ENCODE measurements around the gene FBXO38. TPM values are rescaled to one million over a fixed set of nuclear protein-coding genes. Genes with fewer than 3 reads are reported as not detected.

FBXO38 gene
- total RNA-seq, 3 donors from 2014 or later = 50.6 to 80.9 (median 67.5) TPM

- H3K27me3 ChIP-seq = no peaks in the 10 kb centered on the region
- peaks cover 15% of the 10 kb centered on the region for H3K36me3 ChIP-seq
- no peak for DNase-seq (ENCODE audit: low spot score in 2 of 2)
- H3K4me1 ChIP-seq = no peaks in the 10 kb centered on the region
- TF ChIP-seq POLR2A (IDR thresholded peaks at IDR 0.05) = no peak
- no peak for TF ChIP-seq POLR2AphosphoS5 (IDR thresholded peaks at IDR 0.05)
- TF ChIP-seq CTCF (IDR thresholded peaks at IDR 0.05) = no peak
- no peak overlapping the region for H3K4me3 ChIP-seq
- intact Hi-C loops (cut with DNase I; ENCODE audit: low total_unique reads) = no loop called here
- no peaks in the 10 kb centered on the region for H3K9me3 ChIP-seq
- no peak overlapping the region for H3K27ac ChIP-seq
Observed at GRCh38 chr5:148418511-148418910, 34.8 kb downstream of the FBXO38 start.

- no peaks in the 10 kb centered on the region for H3K4me1 ChIP-seq
- intact Hi-C loops (cut with DNase I; ENCODE audit: low total_unique reads) = no loop called here
- peaks cover 37% of the 10 kb centered on the region for H3K36me3 ChIP-seq
- no peak overlapping the region for H3K27ac ChIP-seq
- H3K9me3 ChIP-seq = no peaks in the 10 kb centered on the region
- TF ChIP-seq POLR2AphosphoS5 (IDR thresholded peaks at IDR 0.05) = no peak
- no peak for TF ChIP-seq POLR2A (IDR thresholded peaks at IDR 0.05)
- no peak for TF ChIP-seq CTCF (IDR thresholded peaks at IDR 0.05)
- H3K27me3 ChIP-seq = no peaks in the 10 kb centered on the region
- no peak for DNase-seq (ENCODE audit: low spot score in 2 of 2)
- no peak overlapping the region for H3K4me3 ChIP-seq
Observed at GRCh38 chr5:148421661-148422060, 37.9 kb downstream of the FBXO38 start.

- intact Hi-C loops (cut with DNase I; ENCODE audit: low total_unique reads) = no loop called here
- DNase-seq (ENCODE audit: low spot score in 2 of 2) = no peak
- no peaks in the 10 kb centered on the region for H3K9me3 ChIP-seq
- H3K27ac ChIP-seq = no peak overlapping the region
- peaks cover 38% of the 10 kb centered on the region for H3K36me3 ChIP-seq
- TF ChIP-seq POLR2AphosphoS5 (IDR thresholded peaks at IDR 0.05) = no peak
- no peak for TF ChIP-seq CTCF (IDR thresholded peaks at IDR 0.05)
- no peak for TF ChIP-seq POLR2A (IDR thresholded peaks at IDR 0.05)
- H3K4me3 ChIP-seq = no peak overlapping the region
- H3K27me3 ChIP-seq = no peaks in the 10 kb centered on the region
- H3K4me1 ChIP-seq = no peaks in the 10 kb centered on the region
Observed at GRCh38 chr5:148425808-148426207, 42.0 kb downstream of the FBXO38 start.

GRCh38 chr5:148426514-148426913 lies 42.8 kb downstream of the FBXO38 start:
- H3K36me3 ChIP-seq = peaks cover 38% of the 10 kb centered on the region

More at GRCh38 chr5:148426514-148426913, 42.8 kb downstream of the FBXO38 start:
- H3K27me3 ChIP-seq = no peaks in the 10 kb centered on the region
- no peak overlapping the region for H3K27ac ChIP-seq
- H3K4me3 ChIP-seq = no peak overlapping the region
- H3K4me1 ChIP-seq = no peaks in the 10 kb centered on the region
- no peak for DNase-seq (ENCODE audit: low spot score in 2 of 2)
- TF ChIP-seq CTCF (IDR thresholded peaks at IDR 0.05) (no peak), POLR2AphosphoS5 (IDR thresholded peaks at IDR 0.05) (no peak), POLR2A (IDR thresholded peaks at IDR 0.05) (no peak)
- intact Hi-C loops (cut with DNase I; ENCODE audit: low total_unique reads) = no loop called here
- H3K9me3 ChIP-seq = no peaks in the 10 kb centered on the region

Data from breast epithelium (tissue), 4 donors.